T-helper 1 cell treated with Interleukin-12 subunit alpha and Interleukin-12 subunit beta and Interleukin-4 antibody, amounts not matched to agents 30 μg/mL and 1 μg/mL, for 36 hours (primary cell): ENCODE data around the gene EPS15.
"Not testable (repeated sequence)": the region's sequence is repeated elsewhere in the genome, so short reads cannot be mapped to it uniquely, and the experiment has no call there.

Experiments used
- H3K27ac Mint-ChIP-seq: one replicate; pipeline ENCODE4 v1.8.0; 2021; ENCODE audit warnings: mild to moderate bottlenecking, mixed read lengths
- H3K27me3 Mint-ChIP-seq: one replicate; pipeline ENCODE4 v1.8.0; 2021; ENCODE audit warnings: low read depth, mixed read lengths
- H3K36me3 Mint-ChIP-seq: one replicate; pipeline ENCODE4 v1.8.0; 2021; ENCODE audit warnings: low read depth, mixed read lengths
- H3K4me1 Mint-ChIP-seq: one replicate; pipeline ENCODE4 v1.8.0; 2021; ENCODE audit warnings: low read depth, mixed read lengths
- H3K4me3 Mint-ChIP-seq: one replicate; pipeline ENCODE4 v1.8.0; 2021; ENCODE audit warnings: mild to moderate bottlenecking, moderate library complexity, mixed read lengths
- H3K9me3 Mint-ChIP-seq: one replicate; pipeline ENCODE4 v1.8.0; 2021; ENCODE audit warnings: mixed read lengths

Gene EPS15

GRCh38 chr1:51512606-51513005 is 6.5 kb downstream of the EPS15 start:
- Mint-ChIP-seq H3K4me3 (no peak overlapping the region), H3K36me3 (peaks cover 1% of the 10 kb centered on the region), H3K9me3 (no peaks in the 10 kb centered on the region), H3K4me1 (peaks cover 39% of the 10 kb centered on the region), H3K27ac (no peak overlapping the region), H3K27me3 (no peaks in the 10 kb centered on the region)

- H3K4me3 Mint-ChIP-seq: no peak overlapping the region
- no peak overlapping the region for H3K27ac Mint-ChIP-seq
- no peaks in the 10 kb centered on the region for H3K27me3 Mint-ChIP-seq
- peaks cover 34% of the 10 kb centered on the region for H3K4me1 Mint-ChIP-seq
- H3K36me3 Mint-ChIP-seq: peaks cover 1% of the 10 kb centered on the region
- no peaks in the 10 kb centered on the region for H3K9me3 Mint-ChIP-seq
Observed at GRCh38 chr1:51512120-51512519, 6.9 kb downstream of the EPS15 start.

GRCh38 chr1:51509773-51510172 is 9.3 kb downstream of the EPS15 start:
- no peaks in the 10 kb centered on the region for H3K9me3 Mint-ChIP-seq
- H3K27me3 Mint-ChIP-seq: no peaks in the 10 kb centered on the region
- H3K4me1 Mint-ChIP-seq: peaks cover 23% of the 10 kb centered on the region
- no peak overlapping the region for H3K27ac Mint-ChIP-seq
- H3K36me3 Mint-ChIP-seq: peaks cover 5% of the 10 kb centered on the region
- H3K4me3 Mint-ChIP-seq: no peak overlapping the region

- no peaks in the 10 kb centered on the region for H3K9me3 Mint-ChIP-seq
- H3K4me3 Mint-ChIP-seq: no peak overlapping the region
- H3K4me1 Mint-ChIP-seq: peaks cover 12% of the 10 kb centered on the region
- no peak overlapping the region for H3K27ac Mint-ChIP-seq
- no peaks in the 10 kb centered on the region for H3K27me3 Mint-ChIP-seq
- H3K36me3 Mint-ChIP-seq: peaks cover 13% of the 10 kb centered on the region
Observed at GRCh38 chr1:51506537-51506936, 12.5 kb downstream of the EPS15 start.

- H3K36me3 Mint-ChIP-seq: peaks cover 14% of the 10 kb centered on the region
- no peak overlapping the region for H3K4me3 Mint-ChIP-seq
- H3K27ac Mint-ChIP-seq: no peak overlapping the region
- H3K9me3 Mint-ChIP-seq: no peaks in the 10 kb centered on the region
- peaks cover 10% of the 10 kb centered on the region for H3K4me1 Mint-ChIP-seq
- no peaks in the 10 kb centered on the region for H3K27me3 Mint-ChIP-seq
Observed at GRCh38 chr1:51504806-51505525, 14.1 kb downstream of the EPS15 start.

GRCh38 chr1:51501218-51501630 is 17.8 kb downstream of the EPS15 start:
- H3K36me3 Mint-ChIP-seq: peaks cover 26% of the 10 kb centered on the region
- not testable (repeated sequence) for H3K27ac Mint-ChIP-seq, H3K27me3 Mint-ChIP-seq, H3K9me3 Mint-ChIP-seq, H3K4me1 Mint-ChIP-seq, H3K4me3 Mint-ChIP-seq

- Mint-ChIP-seq H3K4me1 (peaks cover 2% of the 10 kb centered on the region), H3K36me3 (peaks cover 24% of the 10 kb centered on the region)
Observed at GRCh38 chr1:51499694-51500093, 19.4 kb downstream of the EPS15 start.

GRCh38 chr1:51498924-51499323 is 20.1 kb downstream of the EPS15 start:
- Mint-ChIP-seq H3K27ac (no peak overlapping the region), H3K4me1 (peaks cover 3% of the 10 kb centered on the region), H3K36me3 (peaks cover 22% of the 10 kb centered on the region), H3K4me3 (no peak overlapping the region), H3K9me3 (no peaks in the 10 kb centered on the region), H3K27me3 (no peaks in the 10 kb centered on the region)

More at GRCh38 chr1:51499694-51500093, 19.4 kb downstream of the EPS15 start:
- no peak overlapping the region for H3K4me3 Mint-ChIP-seq
- H3K27ac Mint-ChIP-seq: no peak overlapping the region
- H3K9me3 Mint-ChIP-seq: no peaks in the 10 kb centered on the region
- H3K27me3 Mint-ChIP-seq: no peaks in the 10 kb centered on the region

GRCh38 chr1:51497340-51497739 is 21.7 kb downstream of the EPS15 start:
- peaks cover 4% of the 10 kb centered on the region for H3K4me1 Mint-ChIP-seq
- no peaks in the 10 kb centered on the region for H3K9me3 Mint-ChIP-seq
- no peak overlapping the region for H3K27ac Mint-ChIP-seq
- peaks cover 16% of the 10 kb centered on the region for H3K36me3 Mint-ChIP-seq
- no peaks in the 10 kb centered on the region for H3K27me3 Mint-ChIP-seq
- no peak overlapping the region for H3K4me3 Mint-ChIP-seq

GRCh38 chr1:51494138-51494830 is 24.8 kb downstream of the EPS15 start:
- H3K4me1 Mint-ChIP-seq: peaks cover 12% of the 10 kb centered on the region
- H3K27ac Mint-ChIP-seq: no peak overlapping the region

GRCh38 chr1:51491166-51491981 is 27.7 kb downstream of the EPS15 start:
- H3K27ac Mint-ChIP-seq: no peak overlapping the region
- no peak overlapping the region for H3K4me3 Mint-ChIP-seq
- H3K9me3 Mint-ChIP-seq: no peaks in the 10 kb centered on the region
- no peaks in the 10 kb centered on the region for H3K27me3 Mint-ChIP-seq
- peaks cover 6% of the 10 kb centered on the region for H3K36me3 Mint-ChIP-seq
- peaks cover 20% of the 10 kb centered on the region for H3K4me1 Mint-ChIP-seq

More at GRCh38 chr1:51494138-51494830, 24.8 kb downstream of the EPS15 start:
- Mint-ChIP-seq H3K9me3 (no peaks in the 10 kb centered on the region), H3K36me3 (peaks cover 10% of the 10 kb centered on the region), H3K27me3 (no peaks in the 10 kb centered on the region), H3K4me3 (no peak overlapping the region)

- H3K27me3 Mint-ChIP-seq: no peaks in the 10 kb centered on the region
- peaks cover 6% of the 10 kb centered on the region for H3K36me3 Mint-ChIP-seq
- peaks cover 20% of the 10 kb centered on the region for H3K4me1 Mint-ChIP-seq
- H3K4me3 Mint-ChIP-seq: no peak overlapping the region
- H3K27ac Mint-ChIP-seq: no peak overlapping the region
- H3K9me3 Mint-ChIP-seq: no peaks in the 10 kb centered on the region
Observed at GRCh38 chr1:51489472-51489871, 29.6 kb downstream of the EPS15 start.

GRCh38 chr1:51488372-51489050 is 30.6 kb downstream of the EPS15 start:
- H3K4me3 Mint-ChIP-seq: no peak overlapping the region
- peaks cover 16% of the 10 kb centered on the region for H3K4me1 Mint-ChIP-seq
- H3K9me3 Mint-ChIP-seq: no peaks in the 10 kb centered on the region
- peaks cover 6% of the 10 kb centered on the region for H3K36me3 Mint-ChIP-seq
- H3K27ac Mint-ChIP-seq: no peak overlapping the region
- H3K27me3 Mint-ChIP-seq: no peaks in the 10 kb centered on the region

GRCh38 chr1:51487628-51488027 is 31.4 kb downstream of the EPS15 start:
- no peaks in the 10 kb centered on the region for H3K9me3 Mint-ChIP-seq
- H3K4me3 Mint-ChIP-seq: no peak overlapping the region
- H3K4me1 Mint-ChIP-seq: peaks cover 16% of the 10 kb centered on the region
- no peak overlapping the region for H3K27ac Mint-ChIP-seq
- H3K27me3 Mint-ChIP-seq: no peaks in the 10 kb centered on the region
- peaks cover 10% of the 10 kb centered on the region for H3K36me3 Mint-ChIP-seq
